GM18519 (cell line): Measurements from ENCODE around the gene ULBP1.
A peak's percentile ranks its signal among the peaks of the same experiment; 100 is the strongest.
"Not testable (repeated sequence)": the region's sequence is repeated elsewhere in the genome, so short reads cannot be mapped to it uniquely, and the experiment has no call there.

Experiments used
- ATAC-seq: cut with Tn5 transposase; IDR thresholded peaks from one replicate; pipeline ENCODE4 v1.9.1; 2021; ENCODE audit warnings: mild to moderate bottlenecking, moderate library complexity; ENCODE audit not compliant: unreplicated experiment, low FRiP score

ULBP1 gene

GRCh38 chr6:150003599-150003998 lies 39.9 kb downstream of the ULBP1 start:
- ATAC-seq, result not testable (repeated sequence)

- no peak for ATAC-seq
Observed at GRCh38 chr6:150004101-150004782, 40.5 kb downstream of the ULBP1 start.

GRCh38 chr6:150004783-150005717 lies 41.3 kb downstream of the ULBP1 start:
- peak; percentile 52 for ATAC-seq

- no peak for ATAC-seq
Observed at GRCh38 chr6:150005761-150006651, 42.3 kb downstream of the ULBP1 start.

GRCh38 chr6:150006961-150007464 lies 43.3 kb downstream of the ULBP1 start:
- no peak for ATAC-seq

- ATAC-seq, result no peak
Observed at GRCh38 chr6:150008588-150008987, 44.8 kb downstream of the ULBP1 start.

GRCh38 chr6:150012846-150013784 lies 49.4 kb downstream of the ULBP1 start:
- ATAC-seq, result not testable (repeated sequence)

GRCh38 chr6:150013785-150014622 lies 50.3 kb downstream of the ULBP1 start:
- not testable (repeated sequence) for ATAC-seq

- ATAC-seq, result not testable (repeated sequence)
Observed at GRCh38 chr6:150014623-150015280, 51.0 kb downstream of the ULBP1 start.

- not testable (repeated sequence) for ATAC-seq
Observed at GRCh38 chr6:150015281-150016001, 51.7 kb downstream of the ULBP1 start.

GRCh38 chr6:150016324-150017185 lies 52.8 kb downstream of the ULBP1 start:
- ATAC-seq, result no peak

- not testable (repeated sequence) for ATAC-seq
Observed at GRCh38 chr6:150017186-150017521, 53.4 kb downstream of the ULBP1 start.

GRCh38 chr6:150018846-150019580 lies 55.3 kb downstream of the ULBP1 start:
- no peak for ATAC-seq

GRCh38 chr6:150021870-150022269 lies 58.1 kb downstream of the ULBP1 start:
- ATAC-seq, result not testable (repeated sequence)
